ENCODE data around the gene ATXN1.

DNA sequence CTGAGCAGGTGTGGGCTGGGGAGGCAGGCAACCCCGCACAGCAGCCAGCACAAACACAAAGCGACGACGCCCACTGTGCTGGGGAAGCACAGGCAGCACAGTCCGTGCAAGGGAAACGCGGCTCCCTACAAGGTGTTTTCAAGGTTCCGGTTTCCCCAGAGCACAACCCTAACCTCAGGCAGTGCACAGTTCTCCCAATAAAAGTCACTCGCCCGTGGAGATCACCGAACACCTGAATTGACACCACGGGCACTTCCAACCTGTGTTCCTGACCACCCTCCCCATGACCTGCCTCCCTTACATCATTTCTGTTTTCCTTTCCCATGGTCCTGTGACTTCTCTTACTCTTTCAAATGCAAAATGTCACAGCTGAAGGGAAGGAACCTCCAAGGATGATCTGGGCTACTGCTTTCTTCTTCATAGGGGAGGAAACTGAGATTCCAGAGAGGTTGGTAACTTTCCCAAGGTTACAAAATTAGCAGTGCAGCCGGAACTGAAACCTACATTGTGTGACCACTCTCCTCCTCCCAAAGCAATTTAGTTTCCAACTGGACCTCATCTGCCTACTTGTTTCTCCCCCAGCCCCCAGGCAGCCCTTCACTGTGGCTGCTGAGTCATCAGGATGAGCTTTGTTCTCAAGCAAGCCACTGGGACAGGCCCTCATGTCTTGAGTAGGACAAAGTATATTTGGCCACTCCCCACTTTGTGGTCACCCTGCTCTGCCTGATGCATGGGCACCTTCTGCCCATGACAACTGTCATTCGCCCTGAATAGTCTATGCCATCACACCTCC, 125.3 kb downstream of the ATXN1 start:
- TF ChIP-seq CTCF (IDR thresholded peaks at IDR 0.05): no peak
- no peak for TF ChIP-seq POLR2A (IDR thresholded peaks at IDR 0.05)
- TF ChIP-seq EP300 (IDR thresholded peaks at IDR 0.05): no peak
